ENCODE data around the gene MAP3K4. TPM values are rescaled to one million over a fixed set of nuclear protein-coding genes. Genes with fewer than 3 reads are reported as not detected.

Gene MAP3K4
- total RNA-seq, 4 donors from 2014 or later, result 34.9 to 113 (median 52.3) TPM

- Histone ChIP-seq H3K4me3 (replicated peaks in 1 of 3) (no peak overlapping the region), H3K36me3 (peaks cover 46 to 69% of the 10 kb centered on the region in 2 donors), H3K27me3 (no peaks in the 10 kb centered on the region), H3K4me1 (no peaks in the 10 kb centered on the region), H3K27ac (no peak overlapping the region), H3K9me3 (no peaks in the 10 kb centered on the region)
- TF ChIP-seq POLR2A (IDR thresholded peaks at IDR 0.05), result no peak
- no peak for TF ChIP-seq CTCF (IDR thresholded peaks at IDR 0.05)
- DNase-seq, result no peak
- WGBS, 2 donors, result 88 to 90% methylated on average over 4 of the region's 4 CpGs
- intact Hi-C loops (cut with DNase I), result no loop called here
Measured at GRCh38 chr6:161109366-161109765, 117.8 kb downstream of the MAP3K4 start.

- WGBS, 2 donors, result 96% methylated on average over 14 of the region's 14 CpGs
Measured at GRCh38 chr6:161110028-161110779, 118.6 kb downstream of the MAP3K4 start.

GRCh38 chr6:161111261-161111660 is 119.7 kb downstream of the MAP3K4 start:
- WGBS, 2 donors, result 90 to 96% methylated on average over 4 of the region's 4 CpGs
- no peak overlapping the region for H3K4me3 ChIP-seq (replicated peaks in 1 of 3)
- H3K36me3 ChIP-seq, result peaks cover 46 to 64% of the 10 kb centered on the region in 2 donors
- DNase-seq, result no peak
- TF ChIP-seq CTCF (IDR thresholded peaks at IDR 0.05), result no peak
- TF ChIP-seq POLR2A (IDR thresholded peaks at IDR 0.05), result no peak
- intact Hi-C loops (cut with DNase I), result no loop called here
- H3K4me1 ChIP-seq, result no peaks in the 10 kb centered on the region
- H3K9me3 ChIP-seq, result no peaks in the 10 kb centered on the region
- H3K27ac ChIP-seq, result no peak overlapping the region
- H3K27me3 ChIP-seq, result no peaks in the 10 kb centered on the region

More at GRCh38 chr6:161110028-161110779, 118.6 kb downstream of the MAP3K4 start:
- no peak overlapping the region for H3K27ac ChIP-seq
- intact Hi-C loops (cut with DNase I), result no loop called here
- no peaks in the 10 kb centered on the region for H3K4me1 ChIP-seq
- H3K36me3 ChIP-seq, result peaks cover 46 to 69% of the 10 kb centered on the region in 2 donors
- no peak overlapping the region for H3K4me3 ChIP-seq (replicated peaks in 1 of 3)
- H3K9me3 ChIP-seq, result no peaks in the 10 kb centered on the region
- no peaks in the 10 kb centered on the region for H3K27me3 ChIP-seq
- no peak for DNase-seq
- TF ChIP-seq CTCF (IDR thresholded peaks at IDR 0.05), result no peak
- no peak for TF ChIP-seq POLR2A (IDR thresholded peaks at IDR 0.05)

GRCh38 chr6:161115468-161115867 is 123.9 kb downstream of the MAP3K4 start:
- intact Hi-C loops (cut with DNase I), result no loop called here
- WGBS, 2 donors, result 90 to 91% methylated on average over 3 of the region's 3 CpGs

More at GRCh38 chr6:161115468-161115867, 123.9 kb downstream of the MAP3K4 start:
- no peak for TF ChIP-seq POLR2A (IDR thresholded peaks at IDR 0.05)
- no peak for TF ChIP-seq CTCF (IDR thresholded peaks at IDR 0.05)
- peaks cover 23 to 28% of the 10 kb centered on the region in 2 donors for H3K36me3 ChIP-seq
- no peaks in the 10 kb centered on the region for H3K9me3 ChIP-seq
- no peak overlapping the region for H3K4me3 ChIP-seq (replicated peaks in 1 of 3)
- no peaks in the 10 kb centered on the region for H3K4me1 ChIP-seq
- no peaks in the 10 kb centered on the region for H3K27me3 ChIP-seq
- H3K27ac ChIP-seq, result no peak overlapping the region
- no peak for DNase-seq
